IMR-90 (cell line): Measurements from ENCODE around the gene FMN1. TPM values are rescaled to one million over a fixed set of nuclear protein-coding genes. Genes with fewer than 3 reads are reported as not detected.

Experiments used
- ATAC-seq: fragments of 200-7000 bp; cut with Tn5 transposase; 2 replicates; pipeline ENCODE4 v1.9.1; 2020; ENCODE audit warnings: low read depth, mild to moderate bottlenecking, moderate library complexity
- BruUV-seq: library from RNA; stranded (reverse); fragments of 400-500 nt; replicated peaks from 2 replicates; lab custom pipeline; 2021; lab: Mats Ljungman, UMichigan
- CTCF ChIA-PET: fragments of 300-600 bp; formaldehyde crosslinking; extraction: SDS; loops from one replicate; lab custom pipeline; 2021; ENCODE audit warnings: antibody characterized with exemption; lab: Yijun Ruan, JAX
- POLR2A ChIA-PET: fragments of 300-600 bp; sonication (Branson Sonifier 250); formaldehyde crosslinking; loops from one replicate; lab custom pipeline; 2022; ENCODE audit warnings: antibody characterized with exemption; ENCODE audit not compliant: unreplicated experiment; lab: Charles Lee
- DNase-seq: peaks from one replicate; pipeline ENCODE4 v3.0.0; 2013
- H2AFZ ChIP-seq: replicated peaks from 2 replicates; pipeline ENCODE3; 2013; ENCODE audit warnings: low read length, mild to moderate bottlenecking; ENCODE audit not compliant: poor library complexity
- H2AK5ac ChIP-seq: 2 replicates; pipeline ENCODE4 v1.6.1; 2013; ENCODE audit warnings: low read depth, low read length, inconsistent platforms
- H2AK9ac ChIP-seq: replicated peaks from 2 replicates; pipeline ENCODE3; 2013; ENCODE audit warnings: mild to moderate bottlenecking, low read depth, low read length, moderate library complexity; ENCODE audit not compliant: poor library complexity
- H2BK120ac ChIP-seq: 2 replicates; pipeline ENCODE4 v1.6.1; 2013; ENCODE audit warnings: low read depth, low read length, inconsistent platforms
- H2BK15ac ChIP-seq: 3 replicates; pipeline ENCODE4 v1.6.1; 2013; ENCODE audit warnings: low read depth, low read length, inconsistent platforms
- H2BK20ac ChIP-seq: 2 replicates; pipeline ENCODE4 v1.6.1; 2013; ENCODE audit warnings: low read depth, mild to moderate bottlenecking, inconsistent platforms, low read length, moderate library complexity
- H2BK5ac ChIP-seq: 2 replicates; pipeline ENCODE4 v1.6.1; 2013; ENCODE audit warnings: mild to moderate bottlenecking, low read depth, low read length, inconsistent platforms; ENCODE audit not compliant: poor library complexity, severe bottlenecking
- H3K14ac ChIP-seq: replicated peaks from 2 replicates; pipeline ENCODE4 v1.6.1; 2013; ENCODE audit warnings: low read depth, low read length, inconsistent platforms
- H3K18ac ChIP-seq: 2 replicates; pipeline ENCODE4 v1.6.1; 2013; ENCODE audit warnings: low read depth, low read length, control low read depth
- H3K23ac ChIP-seq: 2 replicates; pipeline ENCODE4 v1.6.1; 2013; ENCODE audit warnings: low read depth, low read length, inconsistent platforms
- H3K27ac ChIP-seq: 2 replicates; pipeline ENCODE4 v1.5.1; 2013; ENCODE audit warnings: mild to moderate bottlenecking, control low read depth, low read length; ENCODE audit not compliant: insufficient read depth
- H3K27me3 ChIP-seq: 2 replicates; pipeline ENCODE4 v1.6.1; 2013; ENCODE audit warnings: low read length; ENCODE audit not compliant: control insufficient read depth, insufficient read depth
- H3K36me3 ChIP-seq: 2 replicates; pipeline ENCODE4 v1.6.1; 2013; ENCODE audit warnings: low read length, mixed read lengths; ENCODE audit not compliant: control insufficient read depth, insufficient read depth
- H3K4ac ChIP-seq: 2 replicates; pipeline ENCODE4 v1.6.1; 2013; ENCODE audit warnings: low read depth, low read length, inconsistent platforms
- H3K4me1 ChIP-seq: 2 replicates; pipeline ENCODE4 v1.6.1; 2013; ENCODE audit warnings: low read length, mixed read lengths; ENCODE audit not compliant: control insufficient read depth, insufficient read depth
- H3K4me2 ChIP-seq: 2 replicates; pipeline ENCODE4 v1.6.1; 2013; ENCODE audit warnings: low read depth, mild to moderate bottlenecking, control low read depth, low read length, moderate library complexity
- H3K4me3 ChIP-seq: 2 replicates; pipeline ENCODE4 v1.5.1; 2013; ENCODE audit warnings: low read depth, mild to moderate bottlenecking, control low read depth, low read length, moderate library complexity; ENCODE audit not compliant: insufficient read depth
- H3K56ac ChIP-seq: 2 replicates; pipeline ENCODE4 v1.6.1; 2013; ENCODE audit warnings: low read length, inconsistent platforms; ENCODE audit not compliant: insufficient read depth; ENCODE audit errors: extremely low read depth
- H3K79me1 ChIP-seq, 2 experiments: 2 replicates each; pipeline ENCODE4 v1.6.1; 2013; ENCODE audit warnings: low read length in 2 of 2, inconsistent platforms in 1 of 2, low read depth in 1 of 2
- H3K9ac ChIP-seq: 2 replicates; pipeline ENCODE4 v1.6.1; 2013; ENCODE audit warnings: low read depth, low read length, control low read depth
- H3K9me1 ChIP-seq: 2 replicates; pipeline ENCODE4 v1.6.1; 2013; ENCODE audit warnings: low read length, inconsistent platforms; ENCODE audit not compliant: insufficient read depth
- H3K9me3 ChIP-seq: 2 replicates; pipeline ENCODE4 v1.6.1; 2013; ENCODE audit warnings: low read length; ENCODE audit not compliant: control insufficient read depth, insufficient read depth
- H4K20me1 ChIP-seq: 2 replicates; pipeline ENCODE4 v1.6.1; 2013; ENCODE audit warnings: low read length, inconsistent platforms; ENCODE audit not compliant: insufficient read depth
- H4K5ac ChIP-seq: 2 replicates; pipeline ENCODE4 v1.6.1; 2013; ENCODE audit warnings: mild to moderate bottlenecking, low read depth, low read length, control low read depth
- H4K8ac ChIP-seq, 2 experiments: 2 replicates each; pipeline ENCODE4 v1.6.1; 2013; ENCODE audit warnings: low read depth in 2 of 2, low read length in 2 of 2, control low read depth in 1 of 2, inconsistent platforms in 1 of 2
- H4K91ac ChIP-seq: 2 replicates; pipeline ENCODE4 v1.6.1; 2013; ENCODE audit warnings: low read depth, low read length, inconsistent platforms; ENCODE audit not compliant: insufficient read depth
- CEBPB ChIP-seq: IDR thresholded peaks from 2 replicates; pipeline ENCODE4 v1.6.1; 2012; ENCODE audit warnings: low read depth, low read length, improper control_type of control experiment
- CHD1 ChIP-seq: IDR thresholded peaks from 2 replicates; pipeline ENCODE4 v1.6.1; 2012; ENCODE audit warnings: low read depth, low read length, improper control_type of control experiment
- ELK1 ChIP-seq: fragments of 150-350 bp; IDR thresholded peaks from 2 replicates; pipeline ENCODE4 v1.6.1; 2016; ENCODE audit warnings: low read depth, mild to moderate bottlenecking, low read length, moderate library complexity, borderline replicate concordance
- WGBS, 2 experiments: methylation state at CpG; one replicate each; pipeline versions ENCODE4 v1.1.5 to v1.1.7; 2013; ENCODE audit warnings: missing lambda C conversion rate in 2 of 2; ENCODE audit not compliant: insufficient read length in 1 of 2; ENCODE audit errors: extremely low coverage in 2 of 2; 5-methylcytosine and 5-hydroxymethylcytosine counted together
- dilution Hi-C: fragments of 300-500 bp; cut with HindIII; formaldehyde crosslinking; loops from one replicate; pipeline ENCODE4 v1.14.3; 2018; ENCODE audit warnings: low sequenced_read_pairs; ENCODE audit not compliant: unreplicated experiment
- in situ Hi-C: fragments of 300-500 bp; cut with MboI; formaldehyde crosslinking; loops from 3 replicates; pipeline ENCODE4 v1.14.3; 2019; ENCODE audit warnings: low sequenced_read_pairs, inconsistent platforms, mixed read lengths
- intact Hi-C: fragments of 100-400 bp; cut with micrococcal nuclease; formaldehyde crosslinking; loops from 2 replicates; pipeline ENCODE4 v1.10.0; 2022
- polyA plus RNA-seq, 3 experiments: library from polyadenylated mRNA; depleted of rRNA; stranded (reverse); fragments of >200 nt; gene quantifications; 2 replicates each; pipeline ENCODE4 v1.2.3, GENCODE V29; 2012; ENCODE audit warnings: low replicate concordance in 1 of 3
- total RNA-seq: library from RNA; depleted of rRNA; stranded (reverse); fragments of >200 nt; gene quantifications from 2 replicates; pipeline ENCODE4 v1.2.3, GENCODE V29; 2012

Gene FMN1
- total and polyA plus RNA-seq, 2 of the 4 experiments (the other 2 are of a cell fraction) = 7.3 to 17.6 TPM

- Histone ChIP-seq H4K91ac (peak overlapping the region; percentile 87), H3K4me2 (peak overlapping the region; percentile 55; the same call in 1 of the 2 replicates), H4K5ac (peak overlapping the region; percentile 70), H3K79me1 (peaks cover 19 to 59% of the 10 kb centered on the region in 2 experiments), H2AK5ac (peak overlapping the region; percentile 91; the same call in 1 of the 2 replicates), H3K18ac (no peak overlapping the region), H4K20me1 (peaks cover 34% of the 10 kb centered on the region; the same call in 1 of the 2 replicates), H2BK20ac (peak overlapping the region; percentile 84; the same call in 1 of the 2 replicates), H3K27ac (no peak overlapping the region; the same call in 1 of the 2 replicates), H3K23ac (peak overlapping the region; percentile 87; the same call in 1 of the 2 replicates), H3K56ac (no peak overlapping the region), H2AFZ (no peak overlapping the region), H3K36me3 (no peaks in the 10 kb centered on the region), H4K8ac (peak overlapping the region; percentile 78 to 94; a peak in 3 of 4 replicates), H3K9me1 (peaks cover 18% of the 10 kb centered on the region), H3K9me3 (no peaks in the 10 kb centered on the region), H3K27me3 (no peaks in the 10 kb centered on the region), H3K4ac (peak overlapping the region; percentile 88), H2AK9ac (peak overlapping the region; percentile 29), H2BK15ac (no peak overlapping the region; the same call in 1 of the 3 replicates), H2BK5ac (peak overlapping the region; percentile 78), H2BK120ac (peak overlapping the region; percentile 89), H3K14ac (peak overlapping the region; percentile 97), H3K4me3 (no peak overlapping the region), H3K4me1 (peaks cover 29% of the 10 kb centered on the region), H3K9ac (no peak overlapping the region)
- DNase-seq = no peak
- POLR2A ChIA-PET = interaction anchor here (0.6 kb wide), 1 partner anchor 417 kb away, joined by 5 read pairs; no protein-coding TSS in a partner anchor
- dilution Hi-C loops (no loop called here), intact Hi-C loops (no loop called here), in situ Hi-C loops (loop anchor here (25.0 kb wide), 1 partner anchor 621 kb away; no protein-coding TSS in a partner anchor)
- TF ChIP-seq CEBPB (no peak), CHD1 (no peak), ELK1 (no peak)
- WGBS, 2 experiments = 92% methylated on average over 4 of the region's 8 CpGs; no CpG with 5 or more reads in 1 of the 2 experiments
- CTCF ChIA-PET = interaction anchor here (1.2 kb wide), 1 partner anchor 66 kb away, joined by 3 read pairs; no protein-coding TSS in a partner anchor
- BruUV-seq = no TSS peak
- no peak for ATAC-seq
Observed at GRCh38 chr15:33066584-33066983, 127.9 kb downstream of the FMN1 start.
